HepG2 (cell line): ENCODE results near the gene INPP4B. TPM values are rescaled to one million over a fixed set of nuclear protein-coding genes. Genes with fewer than 3 reads are reported as not detected.

Experiments used
- ATAC-seq: fragments of 200-7000 bp; cut with Tn5 transposase; 3 replicates; pipeline ENCODE4 v1.9.1; 2020; ENCODE audit warnings: mild to moderate bottlenecking, moderate library complexity
- BruUV-seq: library from RNA; stranded (reverse); fragments of 400-500 nt; replicated peaks from 2 replicates; lab custom pipeline; 2021; lab: Mats Ljungman, UMichigan
- CTCF ChIA-PET: fragments of 300-600 bp; formaldehyde crosslinking; extraction: SDS; loops from one replicate; lab custom pipeline; 2021; ENCODE audit warnings: low total read pairs, inconsistent platforms, low intra/inter-chr PET ratio; lab: Yijun Ruan, JAX
- POLR2A ChIA-PET: fragments of 350-600 bp; sonication (Branson Sonifier 250); formaldehyde crosslinking; loops from one replicate; lab custom pipeline; 2020; ENCODE audit warnings: antibody characterized with exemption, inconsistent platforms; lab: Yijun Ruan, JAX
- DNase-seq: peaks from one replicate; pipeline ENCODE4 v3.0.0-alpha.2; 2015; ENCODE audit warnings: low spot score
- FAIRE-seq: peaks from 3 replicates; lab custom pipeline; 2011; peaks lifted over from hg19 to GRCh38; lab: Jason Lieb, UNC
- H2AFZ ChIP-seq: one replicate; pipeline ENCODE4 v1.6.1; 2011; ENCODE audit warnings: low read length, inconsistent platforms
- H3K27ac ChIP-seq: fragments of 300-600 bp; 3 replicates; pipeline ENCODE4 v1.8.0; 2011; ENCODE audit warnings: mixed run types, mild to moderate bottlenecking, mixed read lengths, low read length, inconsistent platforms; ENCODE audit not compliant: insufficient read depth; ENCODE audit errors: extremely low read length
- H3K27me3 ChIP-seq, 2 experiments: fragments of 200-600 bp in 1 of 2; 2 replicates in 1 of 2; 3 replicates in 1 of 2; pipeline versions ENCODE4 v1.6.0 to v1.8.0; 2011; ENCODE audit warnings: low read length in 2 of 2, mild to moderate bottlenecking in 2 of 2, moderate library complexity in 2 of 2, inconsistent platforms in 1 of 2; ENCODE audit not compliant: insufficient read depth in 2 of 2, control insufficient read depth in 1 of 2
- H3K36me3 ChIP-seq, 2 experiments: fragments of 200-600 bp in 1 of 2; replicated peaks in 1 of 2; 2 replicates in 1 of 2; 3 replicates in 1 of 2; pipeline versions ENCODE4 v1.5.1 to v1.8.0; 2011; ENCODE audit warnings: low read length in 2 of 2, inconsistent platforms in 1 of 2; ENCODE audit not compliant: insufficient read depth in 2 of 2, control insufficient read depth in 1 of 2
- H3K4me1 ChIP-seq: 2 replicates; pipeline ENCODE4 v1.5.1; 2012; ENCODE audit warnings: low read length, inconsistent platforms; ENCODE audit not compliant: insufficient read depth
- H3K4me2 ChIP-seq: 2 replicates; pipeline ENCODE4 v1.6.0; 2011; ENCODE audit warnings: low read depth, low read length, inconsistent platforms
- H3K4me3 ChIP-seq, 3 experiments: fragments of 200-600 bp in 1 of 3; sonication (generic), shearing (Covaris generic) in 1 of 3; replicated peaks in 1 of 3; 2 replicates each; pipeline ENCODE4 v1.5.1; 2011 to 2016; ENCODE audit warnings: low read length in 3 of 3, inconsistent platforms in 2 of 3, low read depth in 2 of 3, mild to moderate bottlenecking in 2 of 3, control low read depth in 1 of 3, mixed read lengths in 1 of 3; ENCODE audit not compliant: insufficient read depth in 1 of 3
- H3K79me2 ChIP-seq: one replicate; pipeline ENCODE4 v1.6.1; 2011; ENCODE audit warnings: low read length, inconsistent platforms; ENCODE audit not compliant: insufficient read depth
- H3K9ac ChIP-seq: 2 replicates; pipeline ENCODE4 v1.6.0; 2011; ENCODE audit warnings: mild to moderate bottlenecking, low read depth, low read length, inconsistent platforms; ENCODE audit not compliant: insufficient read depth
- H3K9me3 ChIP-seq: 2 replicates; pipeline ENCODE4 v1.5.1; 2012; ENCODE audit warnings: mild to moderate bottlenecking, low read length
- H4K20me1 ChIP-seq: 2 replicates; pipeline ENCODE4 v1.6.0; 2011; ENCODE audit warnings: inconsistent platforms, mild to moderate bottlenecking, low read length, moderate library complexity; ENCODE audit not compliant: insufficient read depth
- ADNP ChIP-seq: sonication (generic); formaldehyde crosslinking; IDR thresholded peaks from 2 replicates; pipeline ENCODE4 v1.4.0; 2020; ENCODE audit warnings: missing genetic modification reagents
- AHR ChIP-seq: IDR thresholded peaks from 2 replicates; pipeline ENCODE4 v1.6.1; 2018; ENCODE audit warnings: missing genetic modification reagents, missing compliant biosample characterization
- AKNA ChIP-seq: sonication (generic); formaldehyde crosslinking; IDR thresholded peaks from 2 replicates; pipeline ENCODE4 v1.4.0; 2020; ENCODE audit warnings: missing genetic modification reagents, borderline replicate concordance
- ATF2 ChIP-seq: sonication (generic); formaldehyde crosslinking; IDR thresholded peaks from 2 replicates; pipeline ENCODE4 v1.4.0; 2020; ENCODE audit warnings: missing genetic modification reagents
- IKZF1 ChIP-seq: fragments of 450-650 bp; IDR thresholded peaks from 2 replicates; pipeline ENCODE4 v1.7.1; 2016
- PHF20 ChIP-seq: sonication (generic); formaldehyde crosslinking; IDR thresholded peaks from 2 replicates; pipeline ENCODE4 v1.5.0; 2020; ENCODE audit warnings: mild to moderate bottlenecking, missing genetic modification reagents
- SKI ChIP-seq: fragments of 450-650 bp; IDR thresholded peaks from one replicate; pipeline ENCODE4 v1.6.1; 2018; ENCODE audit warnings: mild to moderate bottlenecking; ENCODE audit not compliant: partially characterized antibody
- USF2 ChIP-seq, 2 experiments: sonication (generic) in 1 of 2; formaldehyde crosslinking in 1 of 2; IDR thresholded peaks; 2 replicates each; pipeline versions ENCODE4 v1.5.1 to v1.6.1; 2011 to 2020; ENCODE audit warnings: borderline replicate concordance in 1 of 2, low read depth in 1 of 2, low read length in 1 of 2, mild to moderate bottlenecking in 1 of 2, missing genetic modification reagents in 1 of 2, moderate library complexity in 1 of 2
- ZNF18 ChIP-seq: sonication (generic); formaldehyde crosslinking; IDR thresholded peaks from 2 replicates; pipeline ENCODE4 v1.8.0; 2022; ENCODE audit warnings: mild to moderate bottlenecking, missing genetic modification reagents; ENCODE audit not compliant: insufficient replicate concordance
- ZNF251 ChIP-seq: sonication (generic); formaldehyde crosslinking; IDR thresholded peaks from 2 replicates; pipeline ENCODE4 v1.9.0; 2021; ENCODE audit warnings: mild to moderate bottlenecking, missing genetic modification reagents
- ZNF552 ChIP-seq: sonication (generic); formaldehyde crosslinking; IDR thresholded peaks from 2 replicates; pipeline ENCODE4 v1.9.0; 2022; ENCODE audit warnings: missing genetic modification reagents, mild to moderate bottlenecking, borderline replicate concordance
- ZNF564 ChIP-seq: sonication (generic); formaldehyde crosslinking; IDR thresholded peaks from 2 replicates; pipeline ENCODE4 v1.8.1; 2023; ENCODE audit warnings: mild to moderate bottlenecking, missing genetic modification reagents
- ZNF766 ChIP-seq: sonication (generic); formaldehyde crosslinking; IDR thresholded peaks from 2 replicates; pipeline ENCODE4 v1.5.0; 2020; ENCODE audit warnings: missing genetic modification reagents, borderline replicate concordance
- WGBS: methylation state at CpG from one replicate; pipeline ENCODE4 v1.1.6; 2017; ENCODE audit warnings: low lambda C conversion rate; 5-methylcytosine and 5-hydroxymethylcytosine counted together
- in situ Hi-C: cut with HindIII; loops from 2 replicates; pipeline ENCODE4 v1.10.0; 2017; ENCODE audit warnings: low pct_unique_long_range_greater_than_20kb; ENCODE audit not compliant: extremely low pct_ligation_motif_present
- intact Hi-C: fragments of 100-400 bp; cut with micrococcal nuclease; formaldehyde crosslinking; loops from one replicate; pipeline ENCODE4 v1.10.0; 2022; ENCODE audit not compliant: unreplicated experiment
- polyA plus RNA-seq, 8 experiments: library from polyadenylated mRNA; depleted of rRNA in 3 of 8; stranded (reverse) in 7 of 8; unstranded in 1 of 8; fragments of >200 nt; fragmentation: Illumina TruSeq in 4 of 8; extraction: Trizol in 4 of 8; gene quantifications; 2 replicates each; pipeline versions ENCODE4 v1.2.1 to v1.2.3, GENCODE V29; 2011 to 2016; ENCODE audit warnings: low read depth in 4 of 8, missing spikeins in 1 of 8, mixed read lengths in 1 of 8; ENCODE audit not compliant: insufficient read depth in 1 of 8
- total RNA-seq, 5 experiments: library from RNA; depleted of rRNA; stranded (reverse); fragments of >200 nt; fragmentation: Illumina TruSeq; extraction: Trizol; gene quantifications; 2 replicates each; pipeline ENCODE4 v1.2.3, GENCODE V29; 2016; ENCODE audit warnings: low read depth in 1 of 5

Gene INPP4B
- total and polyA plus RNA-seq, 2 of the 13 experiments (the other 11 are each of a cell fraction or from before 2014, with no cell fraction given) = not detected

GRCh38 chr4:142530728-142531127, 315.4 kb downstream of the INPP4B start:
- H4K20me1 ChIP-seq = no peaks in the 10 kb centered on the region
- no peaks in the 10 kb centered on the region for H3K79me2 ChIP-seq
- H3K27ac ChIP-seq = no peak overlapping the region
- no peak overlapping the region for H3K4me2 ChIP-seq
- no peaks in the 10 kb centered on the region for H3K9me3 ChIP-seq
- BruUV-seq = no TSS peak
- no peaks in the 10 kb centered on the region for H3K4me1 ChIP-seq
- no peak overlapping the region for H2AFZ ChIP-seq
- no peaks in the 10 kb centered on the region for H3K36me3 ChIP-seq
- no peak for FAIRE-seq
- ChIA-PET POLR2A (no interaction called here), CTCF (no interaction called here)
- intact Hi-C loops (no loop called here), in situ Hi-C loops (no loop called here)
- H3K4me3 ChIP-seq = no peak overlapping the region
- no peaks in the 10 kb centered on the region for H3K27me3 ChIP-seq
- no peak for DNase-seq
- no peak for ATAC-seq
- 0% methylated on average over 1 of the region's 1 CpG for WGBS
- no peak overlapping the region for H3K9ac ChIP-seq
- TF ChIP-seq ZNF251 (CRISPR knock-in tag) = no peak
- no peak for TF ChIP-seq ZNF766 (CRISPR knock-in tag)
- TF ChIP-seq ZNF564 (CRISPR knock-in tag) = no peak
- no peak for TF ChIP-seq PHF20
- TF ChIP-seq AKNA (CRISPR knock-in tag) = no peak
- TF ChIP-seq AHR = no peak
- TF ChIP-seq ATF2 (CRISPR knock-in tag) = no peak
- TF ChIP-seq ZNF552 (CRISPR knock-in tag) = no peak
- TF ChIP-seq USF2 (IDR thresholded peaks at IDR 0.05; ENCODE audit: low read depth, low read length) = no peak
- TF ChIP-seq USF2 (CRISPR knock-in tag; IDR thresholded peaks at IDR 0.05; ENCODE audit: borderline replicate concordance) = no peak
- TF ChIP-seq ZNF18 (CRISPR knock-in tag) = no peak
- TF ChIP-seq SKI = no peak
- no peak for TF ChIP-seq IKZF1
- TF ChIP-seq ADNP (CRISPR knock-in tag) = no peak
